ENCODE data around the gene PRKCA.
"Not testable (repeated sequence)": the region's sequence is repeated elsewhere in the genome, so short reads cannot be mapped to it uniquely, and the experiment has no call there.

Gene PRKCA

GRCh38 chr17:66322764-66323163 lies 20.4 kb downstream of the PRKCA start:
- DNase-seq (ENCODE audit: low read depth), result peak; percentile 33
- no peak overlapping the region for H3K4me3 ChIP-seq (ENCODE audit: low read length)
- no peak for TF ChIP-seq CTCF (conservative IDR thresholded peaks at IDR 0.05; ENCODE audit: low read length)

- not testable (repeated sequence) for H3K4me3 ChIP-seq (ENCODE audit: low read length); DNase-seq (ENCODE audit: low read depth)
These were observed 22.1 kb downstream of the PRKCA start for GRCh38 chr17:66324381-66325004.

GRCh38 chr17:66326476-66327047 lies 24.1 kb downstream of the PRKCA start:
- TF ChIP-seq CTCF (conservative IDR thresholded peaks at IDR 0.05; ENCODE audit: low read length), result no peak
- no peak for DNase-seq (ENCODE audit: low read depth)
- H3K4me3 ChIP-seq (ENCODE audit: low read length), result no peak overlapping the region

GRCh38 chr17:66330646-66331037 lies 28.2 kb downstream of the PRKCA start:
- DNase-seq (ENCODE audit: low read depth), result no peak
- no peak overlapping the region for H3K4me3 ChIP-seq (ENCODE audit: low read length)
- no peak for TF ChIP-seq CTCF (conservative IDR thresholded peaks at IDR 0.05; ENCODE audit: low read length)

GRCh38 chr17:66331038-66331816 lies 28.8 kb downstream of the PRKCA start:
- no peak for TF ChIP-seq CTCF (conservative IDR thresholded peaks at IDR 0.05; ENCODE audit: low read length)
- DNase-seq (ENCODE audit: low read depth), result no peak
- H3K4me3 ChIP-seq (ENCODE audit: low read length), result no peak overlapping the region

- no peak overlapping the region for H3K4me3 ChIP-seq (ENCODE audit: low read length)
- TF ChIP-seq CTCF (conservative IDR thresholded peaks at IDR 0.05; ENCODE audit: low read length), result no peak
- DNase-seq (ENCODE audit: low read depth), result no peak
These were observed 33.4 kb downstream of the PRKCA start for GRCh38 chr17:66335797-66336196.

- DNase-seq (ENCODE audit: low read depth), result no peak
- H3K4me3 ChIP-seq (ENCODE audit: low read length), result no peak overlapping the region
- TF ChIP-seq CTCF (conservative IDR thresholded peaks at IDR 0.05; ENCODE audit: low read length), result no peak
These were observed 34.9 kb downstream of the PRKCA start for GRCh38 chr17:66337268-66337667.
